Body of pancreas (tissue), 4 donors: ENCODE results near the gene MASP1. TPM values are rescaled to one million over a fixed set of nuclear protein-coding genes. Genes with fewer than 3 reads are reported as not detected.

Experiments used
- ATAC-seq: fragments of 150-250 bp; one replicate; pipeline ENCODE4 v1.9.1; 2016
- DNase-seq, 4 donors: peaks; one replicate each; pipeline ENCODE4 v3.0.0-alpha.2; 2019
- H3K27ac ChIP-seq, 4 donors: fragments of 200-600 bp; sonication (generic); 1 replicate in 3 of 4; 2 replicates in 1 of 4; pipeline versions ENCODE4 v1.5.1 to v1.6.1; 2016 to 2019; ENCODE audit warnings: mild to moderate bottlenecking in 1 of 4, mixed read lengths in 1 of 4, moderate library complexity in 1 of 4
- H3K27me3 ChIP-seq, 2 donors: fragments of 200-600 bp; sonication (generic); one replicate each; pipeline ENCODE4 v1.6.0; 2016; ENCODE audit warnings: mild to moderate bottlenecking in 1 of 2
- H3K36me3 ChIP-seq, 2 donors: fragments of 200-600 bp; sonication (generic); replicated peaks in 1 of 2; 2 replicates each; pipeline ENCODE4 v1.5.1; 2016; ENCODE audit warnings: low read depth in 2 of 2; ENCODE audit not compliant: insufficient read depth in 1 of 2
- H3K4me1 ChIP-seq: fragments of 200-600 bp; sonication (generic); one replicate; pipeline ENCODE4 v1.6.0; 2016
- H3K4me3 ChIP-seq, 2 donors: fragments of 200-600 bp; sonication (generic); 1 replicate in 1 of 2; 2 replicates in 1 of 2; pipeline ENCODE4 v1.5.1; 2016 to 2019
- H3K9me3 ChIP-seq, 3 donors: fragments of 200-600 bp; sonication (generic); 1 replicate in 2 of 3; 2 replicates in 1 of 3; pipeline ENCODE4 v1.5.1; 2016
- CTCF ChIP-seq, 7 experiments: fragments of 450-650 bp in 4 of 7; fragments of 200-600 bp in 3 of 7; sonication (generic) in 3 of 7; IDR thresholded peaks; one replicate each; pipeline ENCODE4 v1.5.1; 2016 to 2019; ENCODE audit warnings: antibody characterized with exemption in 7 of 7
- POLR2A ChIP-seq, 3 donors: fragments of 450-650 bp; IDR thresholded peaks; one replicate each; pipeline ENCODE4 v1.6.1; 2016; ENCODE audit warnings: antibody characterized with exemption in 3 of 3, mild to moderate bottlenecking in 2 of 3
- WGBS, 2 donors: methylation state at CpG; one replicate each; pipeline ENCODE4 v1.1.5; 2017; 5-methylcytosine and 5-hydroxymethylcytosine counted together
- intact Hi-C: fragments of 100-400 bp; cut with DNase I; formaldehyde crosslinking; loops from one replicate; pipeline ENCODE4 v1.15.1; 2023
- total RNA-seq, 2 donors: library from RNA; depleted of rRNA; stranded (reverse); fragments of >200 nt; gene quantifications; one replicate each; pipeline ENCODE4 v1.1.0, GENCODE V29; 2016

Gene MASP1
- total RNA-seq, 2 donors from 2014 or later: 2.3 TPM; not detected in 1

DNA sequence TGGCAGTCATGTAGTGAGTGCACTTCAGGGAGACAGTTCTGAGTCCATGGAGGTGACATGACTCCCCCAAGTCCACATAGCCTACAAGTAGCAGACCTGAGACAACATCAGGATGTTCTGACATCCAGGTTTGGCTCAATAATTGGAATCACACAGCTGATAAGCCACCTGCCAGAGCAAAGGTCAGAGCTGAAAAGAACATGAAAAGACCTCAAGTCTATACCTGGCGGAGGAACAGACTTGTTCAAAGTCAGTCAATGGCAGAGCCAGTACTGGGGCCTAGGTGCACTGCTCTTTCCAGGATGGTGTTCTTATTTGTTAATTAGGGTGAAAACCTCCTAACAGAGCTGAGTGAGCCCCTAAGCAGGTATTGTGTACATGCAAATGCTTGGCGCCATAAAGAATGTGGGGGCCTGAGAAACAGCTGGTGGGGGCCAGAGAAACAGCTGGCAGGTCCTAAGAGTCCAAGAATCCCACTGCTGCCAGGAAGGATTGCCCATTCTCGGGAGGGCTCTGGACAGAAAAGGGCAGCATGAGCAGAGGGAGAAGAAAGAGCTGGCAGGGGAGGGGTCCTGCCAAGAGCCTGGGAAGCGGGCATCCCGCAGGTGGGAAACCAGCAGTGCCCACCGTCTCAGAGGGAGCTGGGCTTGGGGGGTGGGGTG is 17.1 kb downstream of the MASP1 start:
- Histone ChIP-seq H3K27me3 (no peaks in the 10 kb centered on the region), H3K4me1 (no peaks in the 10 kb centered on the region), H3K4me3 (no peak overlapping the region), H3K36me3 (no peaks in the 10 kb centered on the region), H3K9me3 (peaks cover 0 to 3% (median 0%) of the 10 kb centered on the region in 3 donors), H3K27ac (no peak overlapping the region)
- intact Hi-C loops: no loop called here
- TF ChIP-seq CTCF (IDR thresholded peaks at IDR 0.05): no peak
- no peak for TF ChIP-seq POLR2A (IDR thresholded peaks at IDR 0.05)
- ATAC-seq (no peak), DNase-seq (no peak)
- WGBS, 2 donors: 74 to 83% methylated on average over 6 of the region's 6 CpGs

GRCh38 chr3:187271582-187271981 is 20.0 kb downstream of the MASP1 start:
- H3K27me3 ChIP-seq: no peaks in the 10 kb centered on the region
- WGBS, 2 donors: 53 to 65% methylated on average over 2 of the region's 2 CpGs
- no peak overlapping the region for H3K27ac ChIP-seq

DNA sequence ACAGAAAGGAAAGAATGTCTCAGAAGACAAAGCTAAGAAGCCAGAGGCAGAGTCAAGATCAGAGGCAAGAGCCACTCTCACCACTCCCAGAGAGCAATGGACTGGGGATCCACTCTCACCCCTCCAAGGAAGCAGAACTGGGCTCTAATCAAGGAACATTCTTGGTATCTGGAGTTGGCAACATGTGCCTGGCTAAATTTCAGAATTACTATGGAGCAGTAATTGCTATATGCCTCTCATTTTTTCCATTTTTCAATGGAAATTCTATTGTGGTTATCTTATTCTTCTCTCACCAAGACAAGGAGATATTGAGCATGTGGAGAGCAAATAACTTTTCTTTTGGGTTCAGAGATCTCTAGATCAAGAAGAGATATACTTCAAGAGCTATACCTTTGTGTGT is 22.1 kb downstream of the MASP1 start:
- TF ChIP-seq CTCF (IDR thresholded peaks at IDR 0.05): no peak
- H3K4me3 ChIP-seq: no peak overlapping the region
- H3K36me3 ChIP-seq: no peaks in the 10 kb centered on the region
- no peak overlapping the region for H3K27ac ChIP-seq
- no peaks in the 10 kb centered on the region for H3K27me3 ChIP-seq
- intact Hi-C loops: no loop called here
- no peak for DNase-seq
- H3K4me1 ChIP-seq: peaks cover 10% of the 10 kb centered on the region
- peaks cover 0 to 5% (median 0%) of the 10 kb centered on the region in 3 donors for H3K9me3 ChIP-seq
- no peak for ATAC-seq

More at GRCh38 chr3:187271582-187271981, 20.0 kb downstream of the MASP1 start:
- no peaks in the 10 kb centered on the region for H3K36me3 ChIP-seq
- H3K4me3 ChIP-seq: no peak overlapping the region
- TF ChIP-seq CTCF (IDR thresholded peaks at IDR 0.05): no peak
- TF ChIP-seq POLR2A (IDR thresholded peaks at IDR 0.05): no peak
- no peak for ATAC-seq
- H3K4me1 ChIP-seq: no peaks in the 10 kb centered on the region
- DNase-seq: no peak
- H3K9me3 ChIP-seq: peaks cover 0 to 5% (median 0%) of the 10 kb centered on the region in 3 donors
- intact Hi-C loops: no loop called here

- WGBS, 2 donors: 77 to 81% methylated on average over 3 of the region's 3 CpGs
- Histone ChIP-seq H3K4me3 (no peak overlapping the region), H3K4me1 (peaks cover 27% of the 10 kb centered on the region), H3K27ac (no peak overlapping the region), H3K36me3 (no peaks in the 10 kb centered on the region), H3K9me3 (peaks cover 0 to 5% (median 0%) of the 10 kb centered on the region in 3 donors), H3K27me3 (no peaks in the 10 kb centered on the region)
- TF ChIP-seq CTCF (IDR thresholded peaks at IDR 0.05) (no peak), POLR2A (IDR thresholded peaks at IDR 0.05) (no peak)
- intact Hi-C loops: no loop called here
- DNase-seq (no peak), ATAC-seq (no peak)
These were observed 24.2 kb downstream of the MASP1 start for GRCh38 chr3:187267306-187267705.

DNA sequence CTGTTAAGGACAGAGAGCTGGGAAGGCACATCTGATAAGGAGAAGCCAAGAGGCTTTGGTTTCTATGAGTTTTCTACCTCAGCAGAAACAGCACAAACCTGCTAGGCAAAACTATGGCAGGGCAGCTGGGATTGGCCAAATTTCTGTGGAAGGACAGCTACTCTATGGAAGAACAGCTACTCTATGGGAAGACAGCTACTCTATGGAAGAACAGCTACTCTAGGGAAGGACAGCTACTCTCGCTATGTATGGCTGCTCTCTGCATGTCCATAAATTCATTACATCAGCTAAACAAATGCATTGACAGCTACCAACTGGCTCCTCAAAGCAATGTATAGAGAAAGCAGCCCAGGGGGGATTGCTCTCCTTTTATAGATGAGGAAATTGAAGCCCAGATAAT is 24.8 kb downstream of the MASP1 start:
- Histone ChIP-seq H3K4me3 (no peak overlapping the region), H3K36me3 (no peaks in the 10 kb centered on the region), H3K4me1 (peaks cover 27% of the 10 kb centered on the region), H3K27ac (no peak overlapping the region), H3K27me3 (no peaks in the 10 kb centered on the region), H3K9me3 (peaks cover 0 to 5% (median 0%) of the 10 kb centered on the region in 3 donors)
- WGBS, 2 donors: 100% methylated on average over 1 of the region's 1 CpG
- DNase-seq (no peak), ATAC-seq (no peak)
- intact Hi-C loops: no loop called here
- no peak for TF ChIP-seq CTCF (IDR thresholded peaks at IDR 0.05)
- TF ChIP-seq POLR2A (IDR thresholded peaks at IDR 0.05): no peak
